NCI-H524 treated with DMSO at 0.1 percent for 48 hours (cell line): ENCODE results near the gene AUTS2.

ENCODE experiments used
- DNase-seq: peaks from one replicate; lab custom pipeline; 2025; lab: John Stamatoyannopoulos, UW

The AUTS2 gene

DNA sequence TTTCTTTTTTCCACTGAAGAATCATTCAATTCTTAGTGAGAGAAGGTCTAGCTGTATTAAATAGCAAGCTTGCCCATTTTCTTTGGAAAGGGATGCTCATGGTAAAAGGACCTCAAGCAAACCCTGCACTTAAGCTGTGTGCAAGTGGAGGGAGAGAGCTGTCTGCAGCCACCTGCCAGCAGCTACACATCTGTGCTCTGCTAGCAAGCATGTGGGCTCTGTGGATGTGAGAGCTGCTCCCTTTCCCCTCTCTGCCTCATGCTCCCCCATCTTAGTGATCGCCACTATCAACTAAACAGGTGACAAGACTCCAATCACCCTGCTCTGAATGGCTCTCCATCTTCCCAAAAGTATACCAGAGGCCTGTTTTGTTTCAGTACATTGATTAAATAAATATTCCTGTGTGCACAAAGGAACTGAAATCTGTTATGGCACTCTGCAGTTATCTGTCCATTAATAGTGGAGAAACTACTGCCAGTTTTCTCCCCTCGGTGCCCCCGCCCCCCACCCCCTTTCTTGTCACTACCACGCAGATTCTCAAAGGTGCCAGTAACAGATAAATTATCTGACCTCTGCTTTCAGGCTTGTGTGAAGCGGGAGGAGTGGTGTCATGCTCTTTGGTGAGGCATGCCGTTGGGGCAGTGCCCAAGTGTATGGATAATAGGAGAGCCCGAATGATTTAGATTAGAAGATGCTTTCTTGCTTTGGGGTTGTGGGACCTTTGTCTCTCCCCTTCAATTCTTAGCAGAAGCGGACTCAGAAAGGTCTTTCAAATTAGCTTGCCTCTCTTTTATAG lies 26.4 kb downstream of the AUTS2 start:
- DNase-seq: peak; percentile 48

DNA sequence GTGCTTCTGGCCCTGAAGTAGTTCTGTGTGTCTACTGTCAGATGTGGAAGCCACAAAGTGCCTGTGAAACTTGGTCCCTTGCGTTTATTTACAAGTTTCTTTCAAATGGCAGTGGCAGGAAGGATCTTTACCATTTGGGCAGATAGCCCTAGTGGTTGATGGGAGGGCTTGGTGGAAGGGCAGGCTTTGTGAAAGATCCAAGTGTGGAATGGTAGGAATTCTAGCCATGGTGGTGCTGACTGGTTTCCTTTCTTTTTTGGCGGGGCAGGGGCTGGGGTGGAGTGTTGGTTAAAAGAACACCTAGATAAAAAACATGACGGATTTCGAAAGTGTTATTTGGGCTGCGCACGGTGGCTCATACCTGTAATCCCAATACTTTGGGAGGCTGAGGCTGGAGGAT lies 27.0 kb downstream of the AUTS2 start:
- DNase-seq: no peak

DNA sequence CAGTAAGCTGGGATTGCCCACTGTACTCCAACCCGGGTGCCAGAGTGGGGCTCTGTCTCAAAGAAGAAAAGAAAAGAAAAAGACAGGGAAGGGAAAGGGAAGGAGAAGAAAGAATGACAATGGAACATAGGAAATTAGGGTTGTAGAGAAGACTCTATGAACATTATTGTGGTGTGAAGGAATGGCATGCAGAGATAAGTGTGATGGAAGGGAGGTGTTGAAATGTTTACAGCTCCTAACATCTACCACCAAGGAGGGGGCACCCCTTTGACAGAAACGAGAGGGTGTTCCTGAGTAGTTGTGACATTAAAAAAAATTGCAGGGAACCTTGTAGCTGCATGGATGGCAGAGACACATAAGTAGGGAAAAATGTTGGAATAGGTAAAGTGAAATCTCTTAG lies 27.5 kb downstream of the AUTS2 start:
- no peak for DNase-seq

DNA sequence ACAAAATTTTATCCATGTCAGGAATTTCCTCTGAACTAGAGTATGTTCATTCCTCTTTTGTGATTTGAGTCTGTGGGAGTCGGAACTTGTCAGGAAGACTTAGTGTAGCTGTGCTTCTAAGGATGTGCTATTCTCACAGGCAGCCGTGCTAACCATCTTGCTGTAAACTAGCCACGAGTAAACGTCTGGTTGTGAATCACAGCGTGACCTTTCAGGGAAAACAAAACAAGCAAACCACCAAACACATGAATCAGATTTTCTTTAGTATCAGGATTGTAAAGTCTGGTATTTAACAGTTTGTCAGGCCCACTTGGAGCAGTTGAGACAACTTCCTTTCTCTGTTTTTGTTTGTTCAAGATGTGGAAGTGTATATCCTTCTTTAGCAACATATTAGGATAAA lies 32.0 kb downstream of the AUTS2 start:
- DNase-seq: no peak

GRCh38 chr7:69631131-69631530 lies 32.9 kb downstream of the AUTS2 start:
- DNase-seq: no peak

DNA sequence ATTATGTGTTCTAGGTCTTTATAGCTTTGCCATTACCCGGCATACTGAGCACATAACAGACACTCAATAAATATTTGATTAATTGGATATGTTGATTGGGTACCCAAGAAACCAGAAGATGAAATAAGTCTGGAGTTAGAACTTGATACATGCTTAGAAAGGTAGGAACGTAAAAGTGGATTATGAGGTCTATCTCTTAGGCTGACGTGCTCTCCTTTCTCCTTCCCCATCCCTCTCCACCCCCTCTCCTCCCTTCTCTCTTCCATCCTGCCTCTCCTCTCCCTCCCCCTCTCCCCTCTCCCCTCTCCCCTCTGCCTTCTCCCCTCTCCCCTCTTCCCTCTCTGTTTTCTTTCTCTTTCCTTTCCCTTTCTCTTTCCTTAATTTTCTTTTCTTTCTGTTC lies 34.0 kb downstream of the AUTS2 start:
- no peak for DNase-seq

DNA sequence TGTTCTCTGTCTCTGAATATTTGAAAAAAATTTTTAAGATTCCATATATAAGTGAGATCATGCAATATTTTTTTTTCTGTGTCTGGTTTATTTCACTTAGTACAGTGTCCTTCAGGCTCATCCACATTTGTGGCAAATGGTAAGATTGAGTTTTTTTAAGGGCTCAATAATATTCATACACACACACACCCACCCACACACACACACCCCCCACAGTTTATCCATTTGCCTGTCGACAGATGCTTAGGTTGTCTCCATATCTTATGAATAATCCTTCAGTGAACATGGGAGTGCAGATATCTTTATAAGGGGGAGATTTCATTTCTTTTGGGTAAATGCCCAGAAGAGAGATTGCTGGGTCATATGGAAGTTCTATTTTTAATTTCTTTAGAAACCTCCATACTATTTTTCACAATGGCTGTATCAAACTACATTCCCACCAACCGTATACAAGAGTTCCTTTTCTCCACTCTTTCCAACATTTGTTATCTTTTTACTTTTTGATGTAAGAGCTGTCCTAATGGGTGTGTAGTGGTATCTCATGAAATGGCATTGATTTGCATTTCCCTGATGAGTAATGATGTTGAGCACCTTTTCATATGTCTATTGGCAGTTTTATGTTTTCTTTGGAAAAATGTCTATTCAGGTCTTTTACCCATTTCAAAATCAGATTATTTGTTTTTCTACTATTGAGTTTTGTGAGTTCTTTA lies 35.0 kb downstream of the AUTS2 start:
- DNase-seq: peak; percentile 23

DNA sequence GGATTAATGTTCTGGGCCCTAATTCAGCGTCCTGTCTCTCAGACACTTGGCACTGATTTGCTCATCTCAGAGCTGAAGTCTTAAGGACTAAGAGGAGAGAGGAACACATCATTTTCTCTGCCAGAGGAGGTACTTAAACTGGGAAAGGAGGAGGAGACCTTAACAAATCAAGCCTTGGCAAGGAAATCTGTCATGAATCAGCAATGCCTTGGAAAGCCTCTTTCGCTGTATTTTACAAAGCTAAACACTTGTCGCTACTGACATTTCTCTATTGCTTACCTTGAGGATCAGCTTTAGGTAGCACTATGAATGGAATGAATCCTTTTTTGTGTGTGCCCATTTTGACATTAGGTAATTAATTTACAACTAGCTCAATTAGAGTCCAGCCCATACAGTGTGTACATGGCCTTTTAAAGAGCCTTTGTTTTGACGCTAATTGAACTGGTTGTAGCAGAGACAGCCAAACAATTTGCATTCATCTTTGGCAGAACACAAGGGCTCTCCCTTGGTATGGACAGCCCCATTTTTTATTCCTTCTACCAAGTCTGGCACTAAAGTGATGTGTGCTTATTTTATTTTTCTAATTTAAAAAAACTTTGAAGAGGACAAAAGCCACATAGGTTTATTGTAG lies 37.4 kb downstream of the AUTS2 start:
- DNase-seq: no peak

DNA sequence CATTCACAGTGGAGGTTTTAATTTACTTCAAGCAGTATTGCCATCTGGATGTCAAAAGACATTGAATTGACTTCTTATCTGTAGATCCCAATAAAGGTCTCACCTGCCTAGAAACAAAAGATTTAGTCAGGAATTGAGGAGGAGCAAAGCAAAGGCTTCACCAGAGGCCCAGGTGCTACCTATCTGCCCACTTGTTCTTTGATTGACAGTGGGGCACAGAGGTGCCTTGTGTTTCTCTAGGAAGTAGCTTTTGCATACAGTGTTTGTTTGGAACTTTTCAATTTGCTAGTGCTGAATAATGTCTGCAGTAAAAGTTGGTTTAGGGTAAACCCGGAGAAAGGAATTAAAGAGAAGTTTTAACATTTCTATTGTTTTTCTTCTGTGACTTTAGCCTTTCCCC lies 40.4 kb downstream of the AUTS2 start:
- no peak for DNase-seq

DNA sequence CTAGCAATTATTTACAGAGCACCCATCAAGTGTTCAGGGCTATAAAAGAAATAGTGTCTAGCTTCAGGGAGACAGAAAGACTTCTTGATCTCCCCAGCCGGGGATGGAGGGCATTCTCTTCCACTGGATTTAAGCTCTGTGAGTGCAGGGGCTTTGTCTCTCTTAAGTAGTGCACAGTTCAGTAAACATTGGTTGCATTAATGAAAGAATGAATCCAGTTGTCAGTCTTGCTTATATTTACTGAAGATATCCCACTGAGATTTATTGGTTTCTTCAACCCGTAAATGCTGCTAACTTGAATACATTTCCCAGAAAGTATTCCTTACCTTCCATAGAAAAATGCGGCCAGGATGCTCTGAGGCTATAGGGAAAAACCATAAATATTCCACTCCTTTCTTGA lies 41.9 kb downstream of the AUTS2 start:
- no peak for DNase-seq

- no peak for DNase-seq
These were observed 42.8 kb downstream of the AUTS2 start for GRCh38 chr7:69640925-69641594.

GRCh38 chr7:69643265-69643664 lies 45.0 kb downstream of the AUTS2 start:
- DNase-seq: no peak

- no peak for DNase-seq
These were observed 45.6 kb downstream of the AUTS2 start for GRCh38 chr7:69643708-69644445.

DNA sequence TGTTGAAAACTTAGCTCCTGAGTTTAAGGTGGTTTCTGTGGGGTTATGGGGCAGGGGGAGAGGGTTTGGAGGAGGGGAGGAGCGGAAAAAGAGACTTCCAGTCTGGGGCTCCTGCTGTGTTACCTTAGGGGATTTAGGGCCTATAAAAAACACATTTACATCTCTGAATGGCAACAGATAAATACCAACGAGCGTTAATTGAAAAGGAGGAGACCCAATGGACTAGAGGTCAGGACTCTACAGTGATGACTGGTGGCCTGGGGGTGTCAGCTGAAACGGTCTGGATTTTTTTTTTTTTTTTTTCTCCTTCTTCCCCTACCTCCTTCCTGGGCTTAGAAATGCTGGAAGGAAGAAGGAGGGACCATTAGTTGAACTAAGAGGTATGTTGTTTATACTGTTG lies 47.4 kb downstream of the AUTS2 start:
- DNase-seq: no peak

DNA sequence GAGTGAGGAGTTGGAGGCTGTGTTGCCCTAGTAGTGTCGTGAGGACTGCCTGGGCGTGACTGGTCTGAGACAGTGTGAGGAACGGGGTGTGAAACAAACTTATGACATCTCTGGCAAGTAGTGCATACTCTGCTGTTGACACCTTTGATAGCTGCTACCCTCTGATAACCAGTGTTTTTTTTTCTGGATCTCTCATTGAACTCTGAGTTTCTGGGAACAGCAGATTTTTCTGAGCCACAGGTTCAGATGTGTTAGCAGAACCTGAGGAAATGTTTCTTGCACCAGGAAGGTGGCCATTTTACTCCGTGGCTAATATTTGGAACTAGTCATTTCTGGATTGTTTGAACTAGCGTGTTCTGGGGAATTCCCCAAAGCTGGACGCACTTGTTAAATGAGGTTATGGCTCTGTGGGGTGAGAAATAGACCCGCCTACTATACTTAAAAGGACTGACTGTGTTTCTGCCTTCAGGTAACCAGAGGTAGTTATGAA lies 52.9 kb downstream of the AUTS2 start:
- DNase-seq: no peak

DNA sequence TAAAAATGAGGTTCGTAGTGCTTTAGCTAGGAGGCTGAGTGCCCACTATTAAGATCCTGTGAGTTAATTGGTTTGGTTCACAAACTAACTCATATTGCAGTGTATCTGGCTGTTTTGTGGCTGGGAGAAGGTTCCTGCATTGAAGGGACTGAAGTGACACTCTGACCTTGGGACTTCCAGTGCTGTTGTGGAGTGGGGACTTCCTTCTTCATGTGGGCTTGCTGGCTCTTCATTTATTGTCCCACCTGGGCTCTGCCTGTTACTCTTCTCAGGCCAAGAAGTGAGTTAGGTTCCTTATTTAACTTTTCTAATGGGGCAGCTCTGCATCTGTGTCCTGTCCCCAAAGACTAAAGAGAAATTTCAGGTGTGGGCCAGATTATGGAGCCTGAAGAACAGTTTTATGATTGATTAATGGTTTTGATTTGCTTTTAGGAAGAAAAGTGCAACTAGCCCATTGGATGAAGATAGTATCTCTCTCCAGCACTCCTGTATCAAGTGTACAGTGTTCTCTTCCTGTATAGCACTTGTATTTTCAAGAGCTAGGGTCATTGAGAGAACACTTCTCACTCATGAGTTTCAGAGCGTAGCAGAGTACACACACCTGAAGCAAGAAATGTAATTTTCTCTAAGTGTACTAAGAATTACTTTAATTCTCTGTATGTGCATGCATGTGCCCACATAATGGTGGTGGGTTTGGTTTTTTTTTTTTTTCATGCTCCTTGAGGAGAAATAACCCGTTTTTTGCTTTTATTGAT lies 54.8 kb downstream of the AUTS2 start:
- DNase-seq: no peak

GRCh38 chr7:69653806-69654205 lies 55.5 kb downstream of the AUTS2 start:
- DNase-seq: no peak

GRCh38 chr7:69654381-69654780 lies 56.1 kb downstream of the AUTS2 start:
- no peak for DNase-seq

- no peak for DNase-seq
These were observed 56.8 kb downstream of the AUTS2 start for GRCh38 chr7:69654849-69655707.

GRCh38 chr7:69656077-69656476 lies 57.8 kb downstream of the AUTS2 start:
- DNase-seq: no peak
